GM19328 (cell line): ENCODE results near the gene FAM163B.
"Not testable (repeated sequence)": the region's sequence is repeated elsewhere in the genome, so short reads cannot be mapped to it uniquely, and the experiment has no call there.

Experiments
- ATAC-seq: cut with Tn5 transposase; IDR thresholded peaks from one replicate; pipeline ENCODE4 v1.9.1; 2021; ENCODE audit warnings: mild to moderate bottlenecking, moderate library complexity; ENCODE audit not compliant: unreplicated experiment

The FAM163B gene

GRCh38 chr9:133640160-133640559 is 31.0 kb upstream of the FAM163B start:
- ATAC-seq: no peak

DNA sequence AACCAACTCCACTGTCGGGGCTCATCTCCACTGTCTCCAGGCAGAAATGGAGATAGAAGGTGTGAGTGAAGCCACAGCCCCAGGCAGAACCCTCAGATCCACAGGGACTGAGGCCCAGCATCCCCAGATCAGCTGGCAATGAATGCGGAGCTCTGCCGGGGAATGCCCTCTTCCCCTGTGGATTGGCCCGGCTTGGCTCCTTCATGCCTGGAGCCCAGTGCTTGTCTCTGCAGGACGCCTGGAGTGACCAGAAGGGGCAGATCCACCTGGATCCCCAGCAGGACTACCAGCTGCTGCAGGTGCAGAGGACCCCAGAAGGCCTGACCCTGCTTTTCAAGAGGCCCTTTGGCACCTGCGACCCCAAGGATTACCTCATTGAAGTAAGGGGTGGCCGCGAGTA is 30.4 kb upstream of the FAM163B start:
- ATAC-seq: no peak

- ATAC-seq: no peak
These were observed 29.5 kb upstream of the FAM163B start for GRCh38 chr9:133638711-133639110.

DNA sequence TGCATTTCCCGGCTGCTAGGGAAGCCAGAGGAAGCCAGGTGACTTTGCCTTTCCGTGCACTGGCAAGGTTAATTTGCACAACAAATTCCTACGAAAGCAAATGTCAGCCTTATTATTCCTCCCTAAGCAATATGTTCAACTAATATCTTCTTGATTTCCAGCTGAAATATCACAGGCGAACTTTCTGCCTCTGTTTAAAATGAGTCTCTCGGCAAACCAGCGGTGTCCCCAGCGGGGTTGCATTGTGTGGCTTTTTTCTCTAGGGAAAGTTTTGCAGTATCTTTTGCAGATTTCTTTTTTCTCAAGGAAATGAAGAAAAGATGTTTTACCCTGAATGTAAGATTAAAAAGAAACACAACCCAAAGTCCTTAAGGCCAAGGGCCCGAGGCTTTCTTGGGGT is 28.9 kb upstream of the FAM163B start:
- ATAC-seq: no peak

GRCh38 chr9:133637451-133638055 is 28.4 kb upstream of the FAM163B start:
- ATAC-seq: no peak

GRCh38 chr9:133636902-133637301 is 27.7 kb upstream of the FAM163B start:
- no peak for ATAC-seq

DNA sequence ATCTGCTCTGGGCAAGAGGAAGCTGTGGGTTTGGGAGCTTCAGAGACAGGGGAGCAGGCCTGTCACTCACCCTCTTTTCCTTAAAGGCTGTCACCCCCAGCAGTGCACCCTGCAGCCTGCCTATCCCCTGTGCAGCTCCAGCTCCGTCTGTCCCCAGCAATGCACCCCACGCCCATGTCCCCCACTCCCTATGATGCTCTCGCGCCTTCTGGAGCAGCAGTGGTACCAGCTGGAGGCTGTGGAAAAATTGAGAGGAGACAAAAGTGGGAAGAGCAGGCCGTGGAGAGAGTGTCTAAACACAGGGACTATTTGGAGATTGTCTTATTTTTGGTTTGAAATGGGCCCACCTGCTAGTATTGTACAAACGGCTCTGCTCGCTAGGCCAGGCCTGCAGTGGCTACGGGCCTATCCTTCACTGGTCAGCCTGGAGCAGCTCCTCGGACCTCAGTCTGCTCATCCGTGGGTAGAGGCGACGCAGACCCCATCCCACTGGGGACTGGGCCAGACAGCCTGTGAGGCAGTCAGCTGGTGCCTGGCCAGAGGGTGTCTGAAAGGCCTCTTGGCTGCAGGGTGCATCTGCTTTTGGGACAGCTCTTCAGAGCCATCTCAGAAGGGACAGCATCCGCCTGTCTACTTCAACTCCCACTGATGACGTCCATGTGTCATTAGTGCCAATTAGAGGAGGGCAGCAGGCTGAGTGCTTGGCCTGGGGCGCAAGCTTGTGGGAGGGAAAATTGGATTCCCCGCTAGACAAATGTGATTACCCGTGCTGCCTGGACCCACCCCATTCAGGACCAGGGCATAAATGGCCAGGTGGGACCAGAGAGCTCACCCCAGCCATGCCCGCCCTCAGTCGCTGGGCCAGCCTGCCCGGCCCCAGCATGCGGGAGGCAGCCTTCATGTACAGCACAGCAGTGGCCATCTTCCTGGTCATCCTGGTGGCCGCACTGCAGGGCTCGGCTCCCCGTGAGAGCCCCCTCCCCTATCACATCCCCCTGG is 26.6 kb upstream of the FAM163B start, which contains the start of gene DBH:
Gene DBH (plus strand): TSS at position 831 of the 999 bp plus-strand sequence. CDS start 9 bp downstream, at position 840.
- no peak for ATAC-seq

DNA sequence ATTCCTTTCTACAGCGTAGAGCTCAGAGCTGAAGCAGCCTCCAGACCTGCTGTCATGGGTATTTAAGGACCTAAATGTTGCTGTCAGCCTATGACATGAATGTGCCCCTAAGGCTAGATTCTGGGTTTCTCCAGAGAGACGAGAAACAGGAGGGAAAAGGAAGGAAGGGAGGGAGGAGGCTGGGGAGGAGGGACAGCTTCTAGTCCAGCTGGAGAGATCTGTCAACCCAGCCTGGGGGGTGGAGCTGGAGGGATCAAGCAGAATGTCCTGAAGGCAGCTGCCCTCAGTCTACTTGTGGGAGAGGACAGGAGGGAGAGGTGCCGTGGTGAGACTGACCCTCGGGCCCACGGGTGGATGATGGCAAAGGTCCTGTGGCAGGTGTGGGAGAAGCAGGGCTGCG is 25.9 kb upstream of the FAM163B start:
- no peak for ATAC-seq

DNA sequence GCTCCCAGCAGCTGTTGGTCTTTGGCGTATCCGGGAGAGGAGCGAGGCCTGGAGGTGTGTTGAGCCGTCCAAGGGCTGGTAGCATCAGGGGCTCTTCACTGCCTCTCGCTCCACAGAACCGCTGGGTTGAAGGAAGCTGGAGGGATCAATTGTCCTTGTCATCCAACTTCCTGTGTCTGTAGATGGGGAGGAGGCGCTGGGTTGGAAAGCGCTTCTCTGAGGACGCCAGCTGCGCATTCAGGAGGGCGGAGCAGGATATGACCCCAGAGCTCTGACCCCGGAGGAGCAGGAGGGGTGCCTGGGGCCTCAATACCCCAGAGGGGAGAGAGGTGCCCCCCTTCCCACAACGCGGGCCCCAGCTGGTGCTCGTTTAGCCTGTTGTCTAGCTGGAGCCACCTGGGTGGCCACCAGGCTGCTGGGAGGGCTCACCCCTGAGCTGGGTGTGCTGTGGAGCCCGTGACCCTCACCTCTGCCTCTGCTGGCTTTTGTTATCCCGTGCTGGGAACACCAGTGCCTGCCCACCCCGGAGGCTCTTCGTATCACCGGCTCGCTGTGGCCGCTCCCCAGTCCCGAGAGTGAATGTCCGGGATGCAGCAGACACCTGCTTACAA is 25.0 kb upstream of the FAM163B start:
- no peak for ATAC-seq

- ATAC-seq: no peak
These were observed 24.5 kb upstream of the FAM163B start for GRCh38 chr9:133633681-133634080.

- no peak for ATAC-seq
These were observed 23.9 kb upstream of the FAM163B start for GRCh38 chr9:133632806-133633680.

DNA sequence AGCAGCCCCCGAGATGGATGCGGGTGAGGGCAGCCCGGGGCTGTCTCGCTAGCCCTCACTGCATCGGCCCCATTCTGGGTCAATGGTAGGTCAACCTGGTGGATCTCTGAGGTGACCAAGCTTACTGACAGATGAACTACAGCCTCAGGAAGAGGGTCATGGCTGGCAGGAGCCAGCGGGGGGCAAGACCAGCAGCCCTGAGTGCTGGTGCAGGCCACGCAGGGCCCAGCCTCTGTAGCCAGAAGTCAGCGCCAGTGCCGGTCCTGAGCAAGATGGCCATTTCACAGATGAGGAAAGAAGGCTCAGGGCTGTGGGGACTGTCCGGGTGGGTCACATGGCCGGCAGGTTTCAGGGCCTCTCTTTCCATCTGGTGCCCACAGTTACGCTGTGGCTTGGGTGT is 21.9 kb upstream of the FAM163B start:
- no peak for ATAC-seq

- ATAC-seq: no peak
These were observed 20.3 kb upstream of the FAM163B start for GRCh38 chr9:133629221-133630110.

DNA sequence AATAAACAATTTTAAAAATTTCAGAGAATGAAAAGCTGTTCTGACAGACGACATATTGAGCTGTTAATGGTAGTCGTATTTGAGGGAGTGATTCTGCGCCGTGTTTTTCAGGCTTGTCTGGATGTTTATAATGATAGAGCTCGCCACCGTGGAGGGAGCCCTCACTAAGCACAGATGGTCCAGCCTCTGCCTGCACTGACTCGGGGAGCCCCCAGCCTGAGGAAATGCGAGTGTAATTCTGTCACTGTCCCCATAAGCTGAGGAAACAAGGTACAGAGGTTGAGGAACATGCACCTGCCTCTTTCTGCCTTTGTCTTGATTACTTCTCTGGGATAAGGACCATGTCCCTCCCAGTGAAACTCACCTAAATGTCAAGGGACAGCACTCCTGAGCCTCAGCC is 19.6 kb upstream of the FAM163B start:
- ATAC-seq: no peak

GRCh38 chr9:133627341-133627740 is 18.2 kb upstream of the FAM163B start:
- no peak for ATAC-seq

- ATAC-seq: not testable (repeated sequence)
These were observed 16.8 kb upstream of the FAM163B start for GRCh38 chr9:133626008-133626407.

DNA sequence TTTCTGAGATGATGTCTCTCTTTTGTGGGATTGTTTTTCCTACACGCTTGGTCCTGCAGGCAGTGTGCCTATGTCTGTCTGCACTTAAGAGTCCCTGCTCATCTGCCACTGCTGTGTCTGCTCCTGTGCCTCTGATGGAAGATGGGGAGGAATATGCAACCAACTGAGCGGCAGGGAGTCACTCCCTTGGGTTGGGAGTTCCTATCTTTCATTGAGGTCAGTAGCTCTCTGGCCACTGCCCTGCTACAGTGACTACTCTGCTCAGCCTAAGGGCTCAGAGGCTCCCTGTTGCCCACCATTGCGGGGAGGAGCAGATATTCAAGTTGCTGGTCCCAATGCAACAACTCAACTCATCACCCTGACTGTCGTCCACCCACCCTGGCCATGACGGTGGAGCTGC is 13.4 kb upstream of the FAM163B start:
- ATAC-seq: no peak

- no peak for ATAC-seq
These were observed 12.6 kb upstream of the FAM163B start for GRCh38 chr9:133621725-133622267.

- no peak for ATAC-seq
These were observed 10.6 kb upstream of the FAM163B start for GRCh38 chr9:133619791-133620190.
